Activated naive CD4-positive, alpha-beta T cell treated with anti-CD3 and anti-CD28 coated beads, Interleukin-2, amount 10 ng/mL, durations not matched to agents 7 days and 5 days (primary cell): ENCODE results near the gene CLEC14A.

Experiments used
- CTCF ChIA-PET: fragments of 350-600 bp; sonication (Branson Sonifier 250); formaldehyde crosslinking; loops from one replicate; lab custom pipeline; 2021; ENCODE audit warnings: antibody characterized with exemption; lab: Charles Lee
- DNase-seq: peaks from one replicate; pipeline ENCODE4 v3.0.0-alpha.2; 2020
- H3K27ac Mint-ChIP-seq: one replicate; pipeline ENCODE4 v1.8.0; 2021; ENCODE audit warnings: mild to moderate bottlenecking, moderate library complexity, mixed read lengths
- H3K27me3 Mint-ChIP-seq: one replicate; pipeline ENCODE4 v1.8.0; 2021; ENCODE audit warnings: mild to moderate bottlenecking, mixed read lengths
- H3K36me3 Mint-ChIP-seq: one replicate; pipeline ENCODE4 v1.8.0; 2021; ENCODE audit warnings: mixed read lengths
- H3K4me1 Mint-ChIP-seq: one replicate; pipeline ENCODE4 v1.8.0; 2021; ENCODE audit warnings: mixed read lengths
- H3K4me3 Mint-ChIP-seq: one replicate; pipeline ENCODE4 v1.8.0; 2021; ENCODE audit warnings: mild to moderate bottlenecking, moderate library complexity, mixed read lengths
- H3K9me3 Mint-ChIP-seq: one replicate; pipeline ENCODE4 v1.8.0; 2021; ENCODE audit warnings: mixed read lengths

CLEC14A gene

DNA sequence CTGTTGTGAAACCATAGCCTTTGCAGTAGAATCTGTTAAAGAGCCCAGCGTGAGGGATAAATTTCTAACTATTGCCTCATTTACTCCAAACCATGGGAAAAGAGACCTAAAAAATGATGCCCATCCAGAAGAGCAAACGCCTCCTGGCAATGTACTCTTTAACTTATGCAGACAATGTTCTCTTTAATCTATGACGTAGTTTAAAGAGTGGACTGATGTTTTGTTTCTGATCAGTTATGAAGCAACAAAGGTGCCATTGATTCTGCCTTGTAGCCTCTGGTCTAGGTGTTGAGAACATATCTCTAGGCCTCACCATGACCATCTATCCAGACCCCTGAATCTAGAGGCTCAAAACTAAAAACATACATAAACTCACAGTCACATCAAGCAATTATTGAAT lies 34.8 kb downstream of the CLEC14A start:
- no peak overlapping the region for H3K27ac Mint-ChIP-seq
- CTCF ChIA-PET, result no interaction called here
- H3K27me3 Mint-ChIP-seq, result no peaks in the 10 kb centered on the region
- no peaks in the 10 kb centered on the region for H3K9me3 Mint-ChIP-seq
- no peak for DNase-seq
- H3K4me3 Mint-ChIP-seq, result no peak overlapping the region
- no peaks in the 10 kb centered on the region for H3K36me3 Mint-ChIP-seq
- no peaks in the 10 kb centered on the region for H3K4me1 Mint-ChIP-seq

DNA sequence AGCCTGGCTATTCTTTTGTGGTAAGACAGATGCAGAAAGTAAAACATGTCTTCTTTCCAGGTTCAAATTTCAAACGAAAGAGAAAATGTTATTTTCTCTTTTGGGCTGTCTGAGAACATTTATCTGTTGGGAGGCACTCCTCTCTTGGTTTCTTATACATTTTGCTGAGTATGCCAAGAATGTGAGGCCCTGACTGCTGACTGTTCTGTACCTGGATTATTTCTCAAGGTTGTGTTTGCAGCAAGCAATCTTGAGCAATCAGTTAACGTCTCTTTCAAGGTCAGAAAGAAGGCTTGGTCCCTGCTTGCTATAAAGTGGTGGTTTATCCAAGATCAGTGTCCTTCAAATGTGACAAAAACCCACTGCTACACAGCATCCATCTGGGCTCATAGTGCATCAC lies 38.3 kb downstream of the CLEC14A start:
- no peaks in the 10 kb centered on the region for H3K36me3 Mint-ChIP-seq
- no peaks in the 10 kb centered on the region for H3K4me1 Mint-ChIP-seq
- no peak overlapping the region for H3K4me3 Mint-ChIP-seq
- no peak overlapping the region for H3K27ac Mint-ChIP-seq
- peaks cover 15% of the 10 kb centered on the region for H3K27me3 Mint-ChIP-seq
- CTCF ChIA-PET, result no interaction called here
- no peaks in the 10 kb centered on the region for H3K9me3 Mint-ChIP-seq
- DNase-seq, result no peak

GRCh38 chr14:38213001-38213400 lies 42.9 kb downstream of the CLEC14A start:
- Mint-ChIP-seq H3K9me3 (no peaks in the 10 kb centered on the region), H3K27me3 (peaks cover 58% of the 10 kb centered on the region), H3K27ac (no peak overlapping the region), H3K4me3 (no peak overlapping the region), H3K4me1 (peaks cover 18% of the 10 kb centered on the region), H3K36me3 (no peaks in the 10 kb centered on the region)
- DNase-seq, result no peak
- CTCF ChIA-PET, result no interaction called here

DNA sequence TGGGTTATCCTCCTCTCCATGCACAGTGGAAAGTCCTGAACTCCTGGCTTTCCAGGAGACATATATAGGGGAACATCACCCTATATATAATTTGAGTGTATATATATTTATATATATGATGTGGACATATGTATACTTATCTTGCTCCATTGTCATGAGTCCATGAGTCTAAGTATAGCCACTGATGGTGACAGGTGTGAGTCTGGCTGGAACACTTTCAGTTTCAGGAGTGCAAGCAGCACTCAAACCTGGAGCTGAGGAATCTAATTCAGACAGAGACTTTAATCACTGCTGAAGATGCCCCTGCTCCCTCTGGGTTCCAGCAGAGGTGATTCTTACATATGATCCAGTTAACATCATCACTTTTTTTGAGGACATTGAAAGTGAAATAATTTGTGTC lies 43.8 kb downstream of the CLEC14A start:
- Mint-ChIP-seq H3K4me3 (no peak overlapping the region), H3K36me3 (no peaks in the 10 kb centered on the region), H3K4me1 (peaks cover 18% of the 10 kb centered on the region), H3K27me3 (peaks cover 67% of the 10 kb centered on the region), H3K9me3 (no peaks in the 10 kb centered on the region), H3K27ac (no peak overlapping the region)
- no peak for DNase-seq
- CTCF ChIA-PET, result no interaction called here

DNA sequence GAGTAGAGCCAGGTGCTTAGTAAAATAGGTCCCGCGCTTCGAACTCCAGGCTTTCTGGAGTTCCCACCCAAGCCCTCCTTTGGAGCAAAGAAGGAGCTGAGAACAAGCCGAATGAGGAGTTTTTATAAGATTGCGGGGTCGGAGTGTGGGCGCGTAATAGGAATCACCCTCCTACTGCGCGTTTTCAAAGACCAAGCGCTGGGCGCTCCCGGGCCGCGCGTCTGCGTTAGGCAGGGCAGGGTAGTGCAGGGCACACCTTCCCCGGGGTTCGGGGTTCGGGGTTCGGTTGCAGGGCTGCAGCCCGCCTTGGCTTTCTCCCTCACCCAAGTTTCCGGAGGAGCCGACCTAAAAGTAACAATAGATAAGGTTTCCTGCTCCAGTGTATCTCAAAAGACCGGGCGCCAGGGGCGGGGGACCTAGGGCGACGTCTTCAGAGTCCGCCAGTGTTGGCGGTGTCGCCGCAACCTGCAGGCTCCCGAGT lies 44.6 kb downstream of the CLEC14A start:
- CTCF ChIA-PET, result no interaction called here
- Mint-ChIP-seq H3K27ac (no peak overlapping the region), H3K36me3 (no peaks in the 10 kb centered on the region), H3K4me3 (no peak overlapping the region), H3K27me3 (peaks cover 72% of the 10 kb centered on the region), H3K9me3 (no peaks in the 10 kb centered on the region), H3K4me1 (peaks cover 18% of the 10 kb centered on the region)
- no peak for DNase-seq

- DNase-seq, result no peak
- H3K4me3 Mint-ChIP-seq, result no peak overlapping the region
- no peaks in the 10 kb centered on the region for H3K9me3 Mint-ChIP-seq
- no peaks in the 10 kb centered on the region for H3K36me3 Mint-ChIP-seq
- H3K4me1 Mint-ChIP-seq, result peaks cover 18% of the 10 kb centered on the region
- peaks cover 76% of the 10 kb centered on the region for H3K27me3 Mint-ChIP-seq
- peak overlapping the region; percentile 80 for H3K27ac Mint-ChIP-seq
- CTCF ChIA-PET, result no interaction called here
Measured at GRCh38 chr14:38210587-38211216, 45.2 kb downstream of the CLEC14A start.

DNA sequence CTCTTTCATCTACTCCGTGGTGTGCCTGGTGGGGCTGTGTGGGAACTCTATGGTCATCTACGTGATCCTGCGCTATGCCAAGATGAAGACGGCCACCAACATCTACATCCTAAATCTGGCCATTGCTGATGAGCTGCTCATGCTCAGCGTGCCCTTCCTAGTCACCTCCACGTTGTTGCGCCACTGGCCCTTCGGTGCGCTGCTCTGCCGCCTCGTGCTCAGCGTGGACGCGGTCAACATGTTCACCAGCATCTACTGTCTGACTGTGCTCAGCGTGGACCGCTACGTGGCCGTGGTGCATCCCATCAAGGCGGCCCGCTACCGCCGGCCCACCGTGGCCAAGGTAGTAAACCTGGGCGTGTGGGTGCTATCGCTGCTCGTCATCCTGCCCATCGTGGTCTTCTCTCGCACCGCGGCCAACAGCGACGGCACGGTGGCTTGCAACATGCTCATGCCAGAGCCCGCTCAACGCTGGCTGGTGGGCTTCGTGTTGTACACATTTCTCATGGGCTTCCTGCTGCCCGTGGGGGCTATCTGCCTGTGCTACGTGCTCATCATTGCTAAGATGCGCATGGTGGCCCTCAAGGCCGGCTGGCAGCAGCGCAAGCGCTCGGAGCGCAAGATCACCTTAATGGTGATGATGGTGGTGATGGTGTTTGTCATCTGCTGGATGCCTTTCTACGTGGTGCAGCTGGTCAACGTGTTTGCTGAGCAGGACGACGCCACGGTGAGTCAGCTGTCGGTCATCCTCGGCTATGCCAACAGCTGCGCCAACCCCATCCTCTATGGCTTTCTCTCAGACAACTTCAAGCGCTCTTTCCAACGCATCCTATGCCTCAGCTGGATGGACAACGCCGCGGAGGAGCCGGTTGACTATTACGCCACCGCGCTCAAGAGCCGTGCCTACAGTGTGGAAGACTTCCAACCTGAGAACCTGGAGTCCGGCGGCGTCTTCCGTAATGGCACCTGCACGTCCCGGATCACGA lies 46.0 kb downstream of the CLEC14A start:
- Mint-ChIP-seq H3K4me1 (peaks cover 18% of the 10 kb centered on the region), H3K36me3 (no peaks in the 10 kb centered on the region), H3K9me3 (no peaks in the 10 kb centered on the region), H3K4me3 (no peak overlapping the region), H3K27me3 (peaks cover 83% of the 10 kb centered on the region), H3K27ac (peak overlapping the region; percentile 14)
- CTCF ChIA-PET, result no interaction called here
- no peak for DNase-seq

DNA sequence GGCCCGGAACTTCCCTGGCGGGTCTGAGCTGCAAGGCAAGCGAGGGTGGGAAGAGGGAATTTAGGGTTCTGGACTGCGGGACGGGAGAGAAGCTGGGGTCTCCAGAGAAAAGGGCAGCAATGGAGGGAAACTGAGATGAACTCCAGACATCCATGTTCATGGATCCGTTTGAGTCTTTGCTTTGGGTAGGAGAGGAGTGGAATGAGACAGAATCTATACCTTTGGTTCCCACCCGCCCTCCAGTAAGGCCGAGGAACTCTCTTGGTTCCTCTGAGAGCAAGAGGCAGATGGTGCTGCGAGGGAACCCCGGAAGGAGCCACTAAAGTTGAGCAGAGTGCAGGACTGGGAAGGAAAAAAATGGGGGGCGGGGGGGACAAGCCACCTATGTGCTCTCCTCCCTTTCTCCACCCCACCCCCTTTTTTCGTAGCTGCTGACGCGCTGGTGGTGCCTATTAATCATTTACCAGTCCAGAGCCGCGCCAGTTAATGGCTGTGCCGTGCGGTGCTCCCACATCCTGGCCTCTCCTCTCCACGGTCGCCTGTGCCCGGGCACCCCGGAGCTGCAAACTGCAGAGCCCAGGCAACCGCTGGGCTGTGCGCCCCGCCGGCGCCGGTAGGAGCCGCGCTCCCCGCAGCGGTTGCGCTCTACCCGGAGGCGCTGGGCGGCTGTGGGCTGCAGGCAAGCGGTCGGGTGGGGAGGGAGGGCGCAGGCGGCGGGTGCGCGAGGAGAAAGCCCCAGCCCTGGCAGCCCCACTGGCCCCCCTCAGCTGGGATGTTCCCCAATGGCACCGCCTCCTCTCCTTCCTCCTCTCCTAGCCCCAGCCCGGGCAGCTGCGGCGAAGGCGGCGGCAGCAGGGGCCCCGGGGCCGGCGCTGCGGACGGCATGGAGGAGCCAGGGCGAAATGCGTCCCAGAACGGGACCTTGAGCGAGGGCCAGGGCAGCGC lies 47.0 kb downstream of the CLEC14A start:
- no peaks in the 10 kb centered on the region for H3K9me3 Mint-ChIP-seq
- DNase-seq, result peak; percentile 20
- peak overlapping the region; percentile 26 for H3K4me3 Mint-ChIP-seq
- CTCF ChIA-PET, result interaction anchor here (1.3 kb wide), 1 partner anchor 10 kb away, joined by 6 read pairs; no protein-coding TSS in a partner anchor
- peaks cover 75% of the 10 kb centered on the region for H3K27me3 Mint-ChIP-seq
- H3K4me1 Mint-ChIP-seq, result peaks cover 18% of the 10 kb centered on the region
- no peaks in the 10 kb centered on the region for H3K36me3 Mint-ChIP-seq
- no peak overlapping the region for H3K27ac Mint-ChIP-seq

GRCh38 chr14:38207736-38208617 lies 47.9 kb downstream of the CLEC14A start, which contains the start of gene SSTR1:
TSS of gene SSTR1 (plus strand) at chr14:38207904. CDS start at chr14:38209390, 1,486 bp downstream.
- no peak within 1 kb of the TSS for H3K27ac Mint-ChIP-seq
- H3K36me3 Mint-ChIP-seq, result no peaks in the 10 kb centered on the region
- H3K27me3 Mint-ChIP-seq, result peaks cover 70% of the 10 kb centered on the region
- peaks cover 18% of the 10 kb centered on the region for H3K4me1 Mint-ChIP-seq
- H3K9me3 Mint-ChIP-seq, result no peaks in the 10 kb centered on the region
- CTCF ChIA-PET, result interaction anchor here (1.3 kb wide), 1 partner anchor 9 kb away, joined by 6 read pairs; no protein-coding TSS in a partner anchor
- peak within 1 kb of the TSS; percentile 26 for H3K4me3 Mint-ChIP-seq
- no peak for DNase-seq

DNA sequence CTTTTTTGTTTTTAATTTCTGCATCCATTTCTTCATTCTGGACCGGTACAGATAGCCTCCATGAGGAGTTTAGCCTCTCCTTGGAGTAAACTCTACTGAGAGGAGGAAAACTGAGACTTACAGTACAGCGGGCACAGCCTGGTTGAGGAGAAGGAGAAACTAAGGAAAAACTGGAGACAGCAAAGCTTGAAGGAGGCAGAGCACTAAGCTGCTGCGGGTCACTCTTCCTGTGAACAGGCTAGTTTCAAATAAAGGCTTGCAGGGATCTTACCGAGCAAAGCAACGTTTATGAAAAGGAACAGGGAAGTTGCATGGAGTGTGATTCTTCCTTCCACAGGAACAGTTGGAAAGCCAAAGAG lies 48.5 kb downstream of the CLEC14A start:
- DNase-seq, result no peak
- Mint-ChIP-seq H3K27ac (no peak overlapping the region), H3K9me3 (no peaks in the 10 kb centered on the region), H3K4me1 (peaks cover 18% of the 10 kb centered on the region), H3K4me3 (no peak overlapping the region), H3K27me3 (peaks cover 72% of the 10 kb centered on the region), H3K36me3 (no peaks in the 10 kb centered on the region)
- CTCF ChIA-PET, result interaction anchor here (1.3 kb wide), 1 partner anchor 9 kb away, joined by 6 read pairs; no protein-coding TSS in a partner anchor

GRCh38 chr14:38206689-38207376 lies 49.1 kb downstream of the CLEC14A start:
- CTCF ChIA-PET, result no interaction called here
- Mint-ChIP-seq H3K4me3 (no peak overlapping the region), H3K4me1 (peaks cover 18% of the 10 kb centered on the region)

DNA sequence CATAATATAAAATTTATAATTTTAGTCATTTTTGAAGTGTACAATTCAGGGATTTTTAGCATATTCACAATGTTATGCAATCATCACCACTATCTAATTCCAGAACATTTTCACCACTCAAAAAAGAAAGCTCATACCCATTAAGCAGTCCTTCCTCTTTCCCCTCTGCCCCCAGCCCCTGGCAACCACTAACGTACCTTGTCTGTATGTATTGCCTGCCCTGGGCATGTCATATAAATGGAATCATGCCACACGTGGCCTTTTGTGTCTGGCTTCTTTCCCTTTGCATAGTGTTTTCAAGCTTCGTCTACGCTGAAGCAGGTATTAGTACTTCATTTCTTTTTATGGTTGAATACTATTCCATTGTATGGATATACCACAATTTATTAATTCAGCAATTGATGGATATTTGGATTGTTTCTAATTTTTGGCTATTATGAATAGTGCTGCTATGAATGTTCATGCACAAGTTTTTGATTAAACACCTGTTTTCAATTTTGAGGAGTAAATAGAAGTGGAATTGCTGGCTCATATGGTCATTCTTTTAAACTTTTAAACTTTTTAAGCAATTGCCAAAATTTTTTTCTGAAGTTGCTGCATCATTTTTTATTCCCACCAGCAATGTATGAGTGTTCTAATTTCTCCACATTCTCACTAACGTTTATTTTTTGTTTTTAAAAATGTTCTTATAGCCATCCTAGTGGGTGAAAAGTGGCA lies 49.8 kb downstream of the CLEC14A start:
- CTCF ChIA-PET, result no interaction called here
- H3K4me1 Mint-ChIP-seq, result peaks cover 18% of the 10 kb centered on the region
- H3K4me3 Mint-ChIP-seq, result no peak overlapping the region
- no peak overlapping the region for H3K27ac Mint-ChIP-seq
- H3K36me3 Mint-ChIP-seq, result no peaks in the 10 kb centered on the region
- H3K9me3 Mint-ChIP-seq, result no peaks in the 10 kb centered on the region
- peaks cover 60% of the 10 kb centered on the region for H3K27me3 Mint-ChIP-seq
- DNase-seq, result no peak

More at GRCh38 chr14:38206689-38207376, 49.1 kb downstream of the CLEC14A start:
- H3K9me3 Mint-ChIP-seq, result no peaks in the 10 kb centered on the region
- peaks cover 68% of the 10 kb centered on the region for H3K27me3 Mint-ChIP-seq
- DNase-seq, result no peak
- H3K36me3 Mint-ChIP-seq, result no peaks in the 10 kb centered on the region
- no peak overlapping the region for H3K27ac Mint-ChIP-seq
